Left lung (tissue), 10 donors: Measurements from ENCODE around the gene PHOSPHO1. TPM values are rescaled to one million over a fixed set of nuclear protein-coding genes. Genes with fewer than 3 reads are reported as not detected.
"Not testable (repeated sequence)": the region's sequence is repeated elsewhere in the genome, so short reads cannot be mapped to it uniquely, and the experiment has no call there.

Source experiments
- ATAC-seq: fragments of 200-7000 bp; cut with Tn5 transposase; one replicate; pipeline ENCODE4 v1.9.1; 2020; ENCODE audit warnings: moderate library complexity
- DNase-seq, 4 donors: peaks; one replicate each; pipeline ENCODE4 v3.0.0-alpha.2; 2013 to 2020
- H3K27ac ChIP-seq, 2 donors: fragments of 200-600 bp; sonication (generic) in 1 of 2; one replicate each; pipeline versions ENCODE4 v1.5.0 to v1.8.0; 2020 to 2021
- H3K27me3 ChIP-seq, 2 donors: fragments of 200-600 bp; sonication (generic) in 1 of 2; one replicate each; pipeline versions ENCODE4 v1.5.0 to v1.8.0; 2020 to 2021
- H3K36me3 ChIP-seq, 2 donors: fragments of 200-600 bp; sonication (generic) in 1 of 2; one replicate each; pipeline versions ENCODE4 v1.5.0 to v1.8.0; 2020 to 2021
- H3K4me1 ChIP-seq, 2 donors: fragments of 200-600 bp; one replicate each; pipeline ENCODE4 v1.8.0; 2021
- H3K4me3 ChIP-seq, 2 donors: fragments of 200-600 bp; sonication (generic) in 1 of 2; one replicate each; pipeline versions ENCODE4 v1.5.0 to v1.8.0; 2020 to 2021; ENCODE audit warnings: mild to moderate bottlenecking in 1 of 2
- H3K9me3 ChIP-seq, 2 donors: fragments of 200-600 bp; sonication (generic) in 1 of 2; one replicate each; pipeline versions ENCODE4 v1.5.0 to v1.8.0; 2020 to 2021
- intact Hi-C, 2 donors: fragments of 100-400 bp; cut with DNase I; formaldehyde crosslinking; loops; one replicate each; pipeline versions ENCODE4 v1.11.2 to v1.14.2; 2022
- polyA plus RNA-seq, 6 donors: library from polyadenylated mRNA; unstranded; fragments of 120-200 nt; gene quantifications; one replicate each; pipeline ENCODE4 v1.2.1, GENCODE V29; 2013; ENCODE audit not compliant: insufficient read length in 6 of 6
- total RNA-seq, 2 donors: library from RNA; stranded (reverse); fragmentation: NEBNext Ultra II Directional; extraction: Animal tissue kit (Norgen Biotek cat#: 25700); gene quantifications; one replicate each; pipeline ENCODE4 v1.2.1, GENCODE V29; 2021
- TF ChIP-seq, protein P1 (sequence below), 2 donors: fragments of 200-600 bp; sonication (generic) in 1 of 2; IDR thresholded peaks; one replicate each; pipeline versions ENCODE4 v1.5.0 to v1.8.0; 2021; ENCODE audit warnings: antibody characterized with exemption in 2 of 2
- donor health status: DM: no; HTN: yes; CAD: no.
- donor health status: DM: no; HTN: no; CAD: no.

Gene PHOSPHO1
- total and polyA plus RNA-seq, 8 donors = 1.0 to 8.5 (median 2.6) TPM

DNA sequence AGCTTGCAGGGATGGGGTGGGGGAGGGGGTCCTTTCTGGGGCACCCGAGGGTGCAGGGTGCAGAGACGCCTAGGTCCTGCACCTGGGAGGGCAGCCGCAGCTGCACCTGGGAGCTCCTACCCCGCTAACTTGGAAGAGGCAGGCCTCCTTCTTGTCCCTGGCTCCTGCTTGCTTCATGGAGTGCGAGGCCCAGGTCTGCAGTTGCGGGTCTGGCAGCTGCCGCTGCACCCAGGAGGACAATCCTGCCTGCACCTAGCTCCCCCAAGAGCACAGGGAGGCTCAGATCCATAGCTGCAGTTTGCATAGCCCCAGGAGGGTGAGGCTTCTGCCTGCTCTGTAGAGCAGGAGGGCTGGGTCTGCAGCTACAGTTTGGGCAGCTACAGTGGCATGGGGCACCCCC lies 46.8 kb downstream of the PHOSPHO1 start:
- no peak for DNase-seq
- ATAC-seq = no peak
- TF ChIP-seq, protein P1, sequence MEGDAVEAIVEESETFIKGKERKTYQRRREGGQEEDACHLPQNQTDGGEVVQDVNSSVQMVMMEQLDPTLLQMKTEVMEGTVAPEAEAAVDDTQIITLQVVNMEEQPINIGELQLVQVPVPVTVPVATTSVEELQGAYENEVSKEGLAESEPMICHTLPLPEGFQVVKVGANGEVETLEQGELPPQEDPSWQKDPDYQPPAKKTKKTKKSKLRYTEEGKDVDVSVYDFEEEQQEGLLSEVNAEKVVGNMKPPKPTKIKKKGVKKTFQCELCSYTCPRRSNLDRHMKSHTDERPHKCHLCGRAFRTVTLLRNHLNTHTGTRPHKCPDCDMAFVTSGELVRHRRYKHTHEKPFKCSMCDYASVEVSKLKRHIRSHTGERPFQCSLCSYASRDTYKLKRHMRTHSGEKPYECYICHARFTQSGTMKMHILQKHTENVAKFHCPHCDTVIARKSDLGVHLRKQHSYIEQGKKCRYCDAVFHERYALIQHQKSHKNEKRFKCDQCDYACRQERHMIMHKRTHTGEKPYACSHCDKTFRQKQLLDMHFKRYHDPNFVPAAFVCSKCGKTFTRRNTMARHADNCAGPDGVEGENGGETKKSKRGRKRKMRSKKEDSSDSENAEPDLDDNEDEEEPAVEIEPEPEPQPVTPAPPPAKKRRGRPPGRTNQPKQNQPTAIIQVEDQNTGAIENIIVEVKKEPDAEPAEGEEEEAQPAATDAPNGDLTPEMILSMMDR (IDR thresholded peaks at IDR 0.05) = no peak
- Histone ChIP-seq H3K4me1 (no peaks in the 10 kb centered on the region), H3K27me3 (no peaks in the 10 kb centered on the region), H3K9me3 (peaks cover 0 to 14% of the 10 kb centered on the region in 2 donors), H3K4me3 (no peak overlapping the region), H3K36me3 (no peaks in the 10 kb centered on the region), H3K27ac (no peak overlapping the region)
- intact Hi-C loops = loop anchor here in 1 of 2 donors (5.0 kb wide), 1 partner anchor 38 kb away; no protein-coding TSS in a partner anchor

DNA sequence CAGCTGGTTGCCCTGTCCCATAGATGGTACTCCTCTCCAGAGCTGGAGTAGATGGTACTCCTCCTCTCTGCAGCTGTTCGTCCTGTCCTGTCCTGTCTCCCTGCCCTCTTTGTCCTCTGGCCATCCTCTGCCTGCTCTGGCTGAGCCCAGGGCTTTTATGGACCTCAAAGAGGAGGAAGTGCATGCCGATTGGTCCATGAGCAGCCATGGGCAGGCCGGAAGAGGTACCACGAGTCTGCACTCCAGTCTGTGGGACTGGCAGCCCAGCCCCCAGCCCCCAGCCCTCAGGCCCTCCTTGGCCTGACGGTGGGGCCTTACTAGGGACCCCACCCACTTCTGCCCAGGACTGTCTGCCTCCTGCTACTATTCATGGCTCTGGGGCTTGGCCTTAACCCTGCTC lies 47.2 kb downstream of the PHOSPHO1 start:
- TF ChIP-seq, protein P1 (IDR thresholded peaks at IDR 0.05) = no peak
- DNase-seq = no peak
- no peaks in the 10 kb centered on the region for H3K27me3 ChIP-seq
- peaks cover 0 to 14% of the 10 kb centered on the region in 2 donors for H3K9me3 ChIP-seq
- no peak overlapping the region for H3K27ac ChIP-seq
- no peaks in the 10 kb centered on the region for H3K36me3 ChIP-seq
- no peak overlapping the region for H3K4me3 ChIP-seq
- H3K4me1 ChIP-seq = no peaks in the 10 kb centered on the region
- intact Hi-C loops = loop anchor here in 1 of 2 donors (5.0 kb wide), 1 partner anchor 39 kb away; no protein-coding TSS in a partner anchor
- ATAC-seq = no peak

DNA sequence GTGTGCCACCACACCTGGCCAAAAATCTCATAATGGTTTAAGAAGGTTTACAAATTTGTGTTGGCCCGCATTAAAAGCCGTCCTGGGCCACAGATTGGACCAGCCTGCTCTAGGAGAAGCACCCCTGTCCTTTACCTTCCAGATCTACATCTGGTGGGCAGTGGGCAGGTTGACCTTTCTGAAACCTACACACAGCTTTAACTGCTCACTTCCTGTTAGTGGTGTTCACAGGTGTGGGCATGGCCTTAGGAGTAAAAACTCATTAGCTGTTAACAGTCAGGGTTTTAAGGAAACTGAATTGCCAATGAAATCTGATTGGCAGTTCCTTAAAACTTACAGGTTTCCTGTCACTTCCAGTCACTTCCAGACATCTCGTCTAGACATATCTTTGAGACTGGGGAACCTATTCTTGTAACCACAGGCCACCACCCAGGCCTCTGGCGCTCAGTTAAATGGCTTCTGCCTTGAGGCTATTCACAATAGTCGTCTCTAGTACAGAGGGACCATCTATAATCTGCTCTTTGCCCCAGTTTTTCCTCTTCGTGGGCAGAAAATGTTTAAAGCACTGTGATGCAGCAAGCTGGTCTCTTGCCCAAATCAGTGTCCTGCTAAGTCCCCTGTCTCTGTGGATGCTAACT lies 49.5 kb downstream of the PHOSPHO1 start:
- H3K4me1 ChIP-seq = no peaks in the 10 kb centered on the region
- DNase-seq = no peak
- no peaks in the 10 kb centered on the region for H3K27me3 ChIP-seq
- TF ChIP-seq, protein P1 (IDR thresholded peaks at IDR 0.05) = no peak
- H3K27ac ChIP-seq = no peak overlapping the region
- H3K9me3 ChIP-seq = peaks cover 0 to 33% of the 10 kb centered on the region in 2 donors
- no peak overlapping the region for H3K4me3 ChIP-seq
- intact Hi-C loops = loop anchor here in 1 of 2 donors (5.0 kb wide), 1 partner anchor 41 kb away; no protein-coding TSS in a partner anchor
- H3K36me3 ChIP-seq = no peaks in the 10 kb centered on the region
- no peak for ATAC-seq

DNA sequence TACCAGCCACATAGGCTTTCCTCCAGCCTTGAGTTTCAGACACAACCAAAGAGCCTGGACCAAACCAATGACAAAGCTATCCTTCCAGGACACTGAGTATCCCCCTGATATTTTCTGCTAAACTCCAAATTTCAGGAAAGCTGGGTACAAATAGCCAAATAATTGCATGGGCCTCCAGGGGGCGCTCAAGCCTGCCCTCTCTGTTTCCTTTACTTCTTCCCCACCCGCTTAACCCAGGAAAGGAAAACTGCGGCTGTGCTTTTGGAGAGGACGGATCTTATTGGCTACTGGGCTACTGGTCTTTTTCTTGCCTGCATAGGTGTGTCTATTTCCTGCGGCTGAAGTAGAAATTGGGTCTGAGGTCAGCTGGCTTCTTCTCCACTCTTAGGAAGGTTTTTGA lies 50.3 kb downstream of the PHOSPHO1 start:
- ATAC-seq (peak; percentile 94), DNase-seq (peak; percentile 7 to 85 (median 52))
- Histone ChIP-seq H3K36me3 (no peaks in the 10 kb centered on the region), H3K27me3 (no peaks in the 10 kb centered on the region), H3K27ac (no peak overlapping the region), H3K9me3 (peaks cover 0 to 36% of the 10 kb centered on the region in 2 donors), H3K4me1 (no peaks in the 10 kb centered on the region), H3K4me3 (no peak overlapping the region)
- intact Hi-C loops = loop anchor here in 1 of 2 donors (5.0 kb wide), 1 partner anchor 42 kb away; no protein-coding TSS in a partner anchor
- TF ChIP-seq, protein P1 (IDR thresholded peaks at IDR 0.05) = peak; percentile 77 to 79

DNA sequence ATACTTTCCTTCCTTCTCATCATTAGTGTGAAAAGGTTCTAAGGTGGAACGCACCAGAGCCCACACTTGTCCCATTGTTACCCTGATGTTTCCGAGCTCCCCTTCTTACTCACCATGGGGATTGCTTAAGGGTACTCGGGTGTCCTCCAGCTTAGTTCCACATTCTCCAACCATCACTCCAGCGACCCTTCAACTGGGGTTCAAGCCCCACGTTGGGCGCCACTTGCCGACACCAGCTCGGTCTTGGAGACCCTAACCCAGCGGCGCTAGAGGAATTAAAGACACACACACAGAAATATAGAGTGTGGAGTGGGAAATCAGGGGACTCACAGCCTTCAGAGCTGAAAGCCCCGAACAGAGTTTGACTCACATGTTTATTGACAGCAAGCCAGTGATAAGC lies 54.6 kb downstream of the PHOSPHO1 start:
- intact Hi-C loops = loop anchor here in 1 of 2 donors (5.0 kb wide), 1 partner anchor 116 kb away; no protein-coding TSS in a partner anchor
- DNase-seq, H3K27me3 ChIP-seq, H3K4me1 ChIP-seq, ATAC-seq, H3K36me3 ChIP-seq, H3K4me3 ChIP-seq, H3K27ac ChIP-seq: not testable (repeated sequence)
- peaks cover 0 to 42% of the 10 kb centered on the region in 2 donors for H3K9me3 ChIP-seq

Other genes with a start within 250 kb of the PHOSPHO1 start
- gene IGF2BP1, start 233.4 kb downstream of the PHOSPHO1 start, total RNA-seq = under 1 TPM; 0.23 to 0.26 TPM
- gene IGF2BP1, start 233.4 kb downstream of the PHOSPHO1 start, polyA plus RNA-seq = 10 to 100 TPM; 25.8 to 32.1 (median 29.5) TPM
- under 1 TPM; 0.16 to 0.20 TPM for gene B4GALNT2, start 98.0 kb downstream of the PHOSPHO1 start, total RNA-seq
- gene B4GALNT2, start 98.0 kb downstream of the PHOSPHO1 start, polyA plus RNA-seq = under 1 TPM; 0.43 to 0.87 (median 0.62) TPM
- gene GNGT2, start 20.2 kb downstream of the PHOSPHO1 start, total RNA-seq = 1 to 10 TPM; 3.6 to 4.8 TPM
- gene GNGT2, start 20.2 kb downstream of the PHOSPHO1 start, polyA plus RNA-seq = 1 to 10 TPM; 2.5 to 4.6 (median 3.0) TPM
- gene ABI3, start 20.1 kb downstream of the PHOSPHO1 start, total RNA-seq = 10 to 100 TPM; 10.8 to 23.8 TPM
- 10 to 100 TPM in 2 of 6 donors, 1 to 10 TPM in 4; 6.5 to 10.5 (median 8.9) TPM for gene ABI3, start 20.1 kb downstream of the PHOSPHO1 start, polyA plus RNA-seq
- gene ZNF652, start 131.5 kb upstream of the PHOSPHO1 start, total RNA-seq = 10 to 100 TPM; 42.6 to 46.8 TPM
- gene ZNF652, start 131.5 kb upstream of the PHOSPHO1 start, polyA plus RNA-seq = 10 to 100 TPM; 27.8 to 31.4 (median 29.6) TPM
- 100 to 1,000 TPM; 146 to 171 TPM for gene PHB1, start 184.1 kb upstream of the PHOSPHO1 start, total RNA-seq
- 100 to 1,000 TPM; 159 to 173 (median 162) TPM for gene PHB1, start 184.1 kb upstream of the PHOSPHO1 start, polyA plus RNA-seq